ENCODE results near the gene PDE8A. TPM values are rescaled to one million over a fixed set of nuclear protein-coding genes. Genes with fewer than 3 reads are reported as not detected.

PDE8A gene
- total RNA-seq, 1 donor from 2014 or later = 13.5 TPM

- intact Hi-C loops (cut with DNase I) = no loop called here
- ATAC-seq (ENCODE audit: poor library complexity) (no peak), DNase-seq (no peak)
Observed at GRCh38 chr15:84956199-84956598, 25.5 kb upstream of the PDE8A start.

GRCh38 chr15:84960391-84961113 is 21.1 kb upstream of the PDE8A start:
- no peak for DNase-seq
- ATAC-seq (ENCODE audit: poor library complexity) = no peak
- intact Hi-C loops (cut with DNase I) = loop anchor here (10.0 kb wide), 1 partner anchor 204 kb away; no protein-coding TSS in a partner anchor

DNA sequence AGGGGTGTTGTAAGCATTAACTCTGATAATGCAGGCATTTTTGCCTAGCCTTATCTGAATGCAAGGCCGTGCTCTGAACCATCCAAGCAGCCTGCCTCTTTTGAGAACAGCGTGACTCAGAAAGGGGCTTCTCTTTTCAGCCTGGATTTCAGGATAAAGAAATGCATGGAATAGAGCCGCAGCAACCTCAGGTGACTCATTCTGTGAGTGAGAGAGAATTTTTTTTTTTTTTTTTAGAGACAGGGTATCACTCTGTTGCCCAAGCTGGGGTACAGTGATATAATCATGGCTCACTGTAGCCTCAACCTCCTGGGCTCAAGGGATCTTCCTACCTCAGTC is 20.6 kb upstream of the PDE8A start:
- DNase-seq (no peak), ATAC-seq (ENCODE audit: poor library complexity) (no peak)
- intact Hi-C loops (cut with DNase I) = loop anchor here (10.0 kb wide), 1 partner anchor 204 kb away; no protein-coding TSS in a partner anchor

DNA sequence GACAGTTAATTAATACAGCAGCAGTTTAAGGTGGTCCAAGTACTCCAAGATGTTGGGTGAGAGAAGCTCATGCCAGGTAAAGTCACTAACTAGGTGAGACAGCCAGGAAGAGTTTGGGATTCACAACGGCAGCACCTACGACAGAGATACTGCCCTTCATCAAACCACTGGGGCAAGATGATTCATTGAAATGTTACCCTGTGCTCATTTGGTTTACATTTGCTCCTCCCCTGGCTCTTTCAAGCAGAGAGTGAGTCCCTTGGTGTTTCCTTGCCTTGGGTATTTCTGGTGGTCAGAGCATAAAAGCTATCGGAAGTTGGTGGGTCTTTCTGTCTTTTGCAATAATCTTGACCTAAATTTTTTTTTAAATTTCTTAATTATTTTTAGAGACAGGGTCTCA is 19.9 kb upstream of the PDE8A start:
- intact Hi-C loops (cut with DNase I) = loop anchor here (10.0 kb wide), 1 partner anchor 203 kb away; no protein-coding TSS in a partner anchor
- DNase-seq (no peak), ATAC-seq (ENCODE audit: poor library complexity) (no peak)

DNA sequence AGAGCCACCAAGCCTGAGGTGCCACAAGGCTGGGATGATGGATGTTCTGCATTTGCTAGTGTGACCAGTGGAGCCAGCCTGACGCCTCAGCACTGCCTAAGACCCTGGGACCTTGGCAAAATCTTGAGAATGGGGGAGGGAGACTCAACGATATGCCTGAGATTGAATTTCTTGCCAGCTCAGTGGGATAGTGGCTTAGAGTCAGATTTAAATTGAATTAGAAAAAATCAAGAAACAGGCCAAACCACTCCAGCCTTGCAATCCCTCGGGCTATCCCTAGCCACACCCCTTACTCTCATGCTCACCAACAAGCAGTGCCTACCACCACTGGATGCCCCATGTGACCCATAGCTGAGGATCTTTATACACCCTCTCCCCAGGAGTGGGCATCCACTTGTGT is 18.7 kb upstream of the PDE8A start:
- ATAC-seq (ENCODE audit: poor library complexity) = no peak
- intact Hi-C loops (cut with DNase I) = loop anchor here (10.0 kb wide), 1 partner anchor 202 kb away; no protein-coding TSS in a partner anchor
- no peak for DNase-seq

GRCh38 chr15:84967380-84967779 is 14.3 kb upstream of the PDE8A start:
- ATAC-seq (ENCODE audit: poor library complexity) = no peak
- intact Hi-C loops (cut with DNase I) = loop anchor here (10.0 kb wide), 1 partner anchor 197 kb away; no protein-coding TSS in a partner anchor
- DNase-seq = no peak

- intact Hi-C loops (cut with DNase I) = loop anchor here (10.0 kb wide), 1 partner anchor 196 kb away; no protein-coding TSS in a partner anchor
- ATAC-seq (ENCODE audit: poor library complexity) (no peak), DNase-seq (no peak)
Observed at GRCh38 chr15:84968301-84968700, 13.4 kb upstream of the PDE8A start.

DNA sequence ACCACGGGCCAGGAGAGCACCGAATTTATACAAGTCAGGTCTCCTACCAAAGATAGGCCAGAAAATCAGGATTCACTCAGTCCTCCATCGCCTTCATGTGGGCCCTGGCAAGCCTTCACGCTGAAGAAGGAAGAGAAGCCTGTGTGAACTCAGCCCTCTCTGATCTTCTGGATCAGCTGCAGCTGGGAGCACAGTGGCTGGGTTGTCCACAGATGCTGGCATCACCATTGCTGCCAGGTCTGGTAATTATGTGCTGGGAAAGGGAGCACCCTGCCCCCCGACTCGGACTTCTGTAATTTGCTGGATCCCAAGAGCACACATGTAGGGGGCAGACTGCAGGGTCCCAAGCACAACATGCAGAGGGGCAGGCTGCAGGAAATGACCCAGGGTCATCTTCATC is 12.4 kb upstream of the PDE8A start:
- intact Hi-C loops (cut with DNase I) = loop anchor here (10.0 kb wide), 1 partner anchor 196 kb away; no protein-coding TSS in a partner anchor
- ATAC-seq (ENCODE audit: poor library complexity) (no peak), DNase-seq (no peak)

DNA sequence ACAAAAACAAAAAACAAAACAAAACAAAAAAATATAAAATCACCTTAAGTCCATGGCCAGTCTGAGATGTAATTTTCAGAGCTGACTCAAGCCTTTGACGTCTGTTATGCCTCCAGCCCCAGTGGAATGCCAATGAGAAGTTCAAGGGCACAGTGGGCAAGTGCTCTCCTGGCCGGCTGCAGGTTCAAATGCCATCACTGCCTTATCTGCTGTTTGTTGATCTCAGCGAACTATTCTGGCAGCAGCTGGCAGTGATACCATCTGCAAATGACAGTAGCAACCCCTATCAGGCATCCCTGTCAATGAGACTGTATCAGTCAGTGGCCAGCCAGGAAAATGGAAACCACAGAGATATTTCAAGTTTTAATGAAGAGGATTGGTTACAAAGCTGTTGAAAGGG is 10.8 kb upstream of the PDE8A start:
- no peak for DNase-seq
- intact Hi-C loops (cut with DNase I) = no loop called here
- ATAC-seq (ENCODE audit: poor library complexity) = no peak

DNA sequence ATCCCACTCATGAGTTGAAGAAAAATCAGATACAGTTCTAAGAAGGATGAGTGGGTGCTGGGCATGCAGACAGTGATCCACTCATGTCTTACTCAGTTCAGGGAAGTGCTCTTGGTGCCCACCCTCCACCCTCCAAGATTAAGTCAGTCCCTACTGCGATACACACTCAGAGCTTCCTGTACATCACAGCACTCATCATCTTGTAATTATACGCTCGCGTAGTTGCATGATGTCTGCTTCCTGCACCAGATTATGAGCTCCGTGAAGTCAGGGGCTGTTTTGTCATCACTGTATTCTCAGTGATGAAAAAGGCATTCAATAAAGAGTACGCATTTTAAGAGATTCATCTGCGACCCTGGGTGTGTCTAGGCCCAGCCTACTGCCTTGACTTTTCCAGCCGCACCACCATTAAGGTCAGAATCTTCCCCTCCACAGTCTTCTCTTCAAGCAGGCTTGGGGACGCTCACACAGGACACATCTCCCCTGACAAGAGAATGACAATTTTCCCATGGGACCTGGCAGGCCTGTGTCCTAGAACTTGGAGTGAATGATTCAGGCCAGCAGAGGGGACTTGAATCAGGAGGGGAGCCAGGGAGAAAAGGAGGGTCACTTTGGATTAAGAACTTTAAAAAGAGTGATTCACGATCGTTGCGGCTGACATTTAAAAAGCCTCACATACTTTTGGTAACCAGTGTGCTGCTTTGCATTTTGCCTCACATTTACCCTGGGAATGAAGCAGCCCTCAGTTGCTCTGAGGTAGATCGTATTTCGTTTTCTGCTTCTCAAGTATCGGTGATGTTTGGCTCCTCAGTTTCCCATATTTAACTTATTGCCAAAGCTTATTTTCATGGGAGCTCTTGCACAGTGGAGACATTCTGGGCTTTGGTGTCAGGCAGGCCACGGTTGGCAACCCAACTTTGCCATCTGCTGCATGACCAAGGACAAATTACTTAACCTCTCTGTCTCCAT is 7.9 kb upstream of the PDE8A start:
- DNase-seq (no peak), ATAC-seq (ENCODE audit: poor library complexity) (no peak)
- intact Hi-C loops (cut with DNase I) = no loop called here

GRCh38 chr15:84975871-84976351 is 5.7 kb upstream of the PDE8A start:
- no peak for DNase-seq

DNA sequence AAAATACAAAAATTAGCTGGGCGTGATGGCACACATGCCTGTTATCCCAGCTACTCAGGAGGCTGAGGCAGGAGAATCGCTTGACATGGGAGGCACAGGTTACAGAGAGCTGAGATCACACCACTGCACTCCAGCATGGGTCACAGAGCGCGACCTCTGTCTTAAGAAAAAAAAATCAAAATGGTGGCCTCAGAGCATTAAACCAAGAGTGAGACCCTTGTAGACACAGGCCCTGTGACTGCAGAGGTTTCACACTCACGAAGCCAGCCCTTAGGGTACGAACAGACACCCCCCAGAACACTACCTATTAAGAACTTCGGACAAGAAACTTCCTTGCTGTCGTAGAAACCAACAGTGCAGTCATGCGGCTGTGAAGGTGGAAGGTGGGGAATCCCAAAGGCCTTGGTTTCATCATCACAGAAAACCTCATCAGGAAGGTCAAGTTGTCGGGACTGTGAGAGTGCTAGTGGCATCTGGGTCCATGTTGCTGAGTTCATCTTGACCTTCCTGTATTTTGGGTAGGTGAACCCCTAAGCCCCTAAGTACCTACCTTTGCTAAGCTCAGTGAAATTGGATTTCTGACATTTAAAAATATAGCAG is 4.8 kb upstream of the PDE8A start:
- DNase-seq (no peak), ATAC-seq (ENCODE audit: poor library complexity) (no peak)
- intact Hi-C loops (cut with DNase I) = no loop called here

More at GRCh38 chr15:84975871-84976351, 5.7 kb upstream of the PDE8A start:
- intact Hi-C loops (cut with DNase I) = no loop called here
- ATAC-seq (ENCODE audit: poor library complexity) = no peak

DNA sequence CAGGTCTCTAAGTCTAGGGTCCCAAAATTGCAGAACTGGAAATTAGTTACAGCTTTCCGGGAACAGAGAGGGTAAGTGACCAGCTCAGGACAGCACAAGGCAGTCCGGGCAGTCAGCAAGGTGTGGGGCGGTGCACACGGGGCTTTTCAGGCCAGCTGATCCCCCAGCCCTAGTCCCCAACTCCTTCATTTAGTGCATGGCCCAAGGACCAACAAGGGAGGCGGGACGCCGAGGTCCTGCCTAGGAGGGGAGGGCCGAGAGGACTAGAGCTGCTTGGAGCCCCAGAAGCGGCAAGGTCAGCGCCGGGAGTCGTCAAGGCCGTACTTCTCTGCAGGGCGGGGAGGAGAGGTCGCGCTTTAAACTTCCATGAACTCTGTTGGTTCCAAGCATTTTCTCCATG is 2.0 kb upstream of the PDE8A start:
- DNase-seq (peak; percentile 59), ATAC-seq (ENCODE audit: poor library complexity) (no peak)
- intact Hi-C loops (cut with DNase I) = loop anchor here (5.0 kb wide), 1 partner anchor 48 kb away; no protein-coding TSS in a partner anchor

DNA sequence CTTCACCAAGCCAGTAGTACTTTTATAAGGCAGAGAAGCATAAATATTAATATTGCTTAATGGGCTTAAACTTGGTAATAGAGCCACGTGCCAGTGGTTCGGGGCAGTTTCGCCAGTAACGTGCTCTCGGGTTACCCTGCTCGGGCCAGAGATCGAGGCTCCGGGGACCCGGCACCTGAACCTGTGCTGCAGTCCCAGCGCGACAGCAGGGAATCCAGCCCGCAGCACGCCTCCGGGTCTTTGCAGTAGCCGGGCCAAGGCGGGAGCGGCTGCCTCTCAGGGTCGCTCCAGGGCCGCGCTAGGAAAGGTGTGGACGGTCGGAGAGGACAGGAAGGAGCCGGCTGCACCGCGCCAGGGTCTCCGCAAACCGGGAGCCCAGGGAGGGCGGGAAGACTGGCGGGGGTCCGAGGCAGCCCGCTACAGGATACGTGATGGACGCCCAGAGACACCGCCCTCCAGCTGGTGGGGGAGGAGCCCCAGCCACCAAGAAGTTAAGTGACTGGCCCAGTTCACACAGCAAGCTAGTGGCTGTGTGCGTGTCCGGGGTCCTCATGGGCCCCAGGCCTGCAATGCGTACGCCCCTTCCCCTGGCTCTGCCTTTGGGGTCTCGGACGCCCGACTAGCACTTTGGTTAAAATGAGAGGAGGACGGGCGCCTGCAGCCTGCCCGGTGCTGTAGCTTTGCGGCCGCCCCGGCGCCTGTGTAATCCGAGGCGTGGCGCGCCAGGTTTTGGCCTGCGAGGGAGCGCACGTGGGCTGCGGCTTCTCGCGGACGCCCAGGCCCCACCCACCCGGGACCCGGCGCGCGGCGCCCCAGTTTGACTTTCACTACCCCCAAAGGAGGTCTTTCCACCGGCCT is 1.2 kb upstream of the PDE8A start:
- intact Hi-C loops (cut with DNase I) = loop anchor here (5.0 kb wide), 1 partner anchor 47 kb away; no protein-coding TSS in a partner anchor
- peak; percentile 91 for DNase-seq

DNA sequence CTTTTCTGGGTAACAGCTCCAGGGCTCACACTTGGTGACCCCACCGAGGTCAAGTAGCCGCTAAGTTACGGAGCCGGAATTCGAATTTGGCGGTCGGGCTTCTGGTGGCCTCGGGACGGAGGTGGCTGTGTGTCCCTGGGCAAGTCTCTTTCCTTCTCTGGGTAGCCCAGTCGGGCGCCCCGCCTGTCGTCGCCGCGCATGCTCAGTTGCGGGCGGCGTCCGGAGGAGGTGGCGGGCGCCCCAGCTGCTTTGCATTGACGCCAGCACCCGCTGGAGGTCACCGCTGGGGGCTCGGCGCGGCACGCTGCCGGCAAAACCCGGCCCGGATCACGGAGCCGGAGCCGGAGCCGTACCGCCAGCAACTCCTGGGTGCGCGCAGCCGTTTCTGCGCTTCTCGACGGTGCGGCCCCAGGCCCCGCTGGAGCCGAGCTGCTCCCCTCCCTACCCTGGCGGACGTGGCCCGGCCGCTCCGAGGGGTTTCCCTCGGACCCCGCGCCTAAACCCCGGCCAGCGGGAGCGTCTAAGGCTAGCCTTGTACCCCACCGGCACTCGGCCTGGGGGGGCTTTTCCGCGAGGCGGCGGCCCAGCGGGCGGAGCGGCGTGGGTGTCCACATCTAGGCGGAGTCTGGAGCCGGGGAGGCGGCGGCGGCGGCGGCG is 474 bp upstream of the PDE8A start:
- ATAC-seq (ENCODE audit: poor library complexity) (peak; percentile 96), DNase-seq (peak; percentile 97)
- intact Hi-C loops (cut with DNase I) = loop anchor here (5.0 kb wide), 1 partner anchor 46 kb away; no protein-coding TSS in a partner anchor

More for the DNA sequence above, 1.2 kb upstream of the PDE8A start:
- peak; percentile 84 for ATAC-seq (ENCODE audit: poor library complexity)

DNA sequence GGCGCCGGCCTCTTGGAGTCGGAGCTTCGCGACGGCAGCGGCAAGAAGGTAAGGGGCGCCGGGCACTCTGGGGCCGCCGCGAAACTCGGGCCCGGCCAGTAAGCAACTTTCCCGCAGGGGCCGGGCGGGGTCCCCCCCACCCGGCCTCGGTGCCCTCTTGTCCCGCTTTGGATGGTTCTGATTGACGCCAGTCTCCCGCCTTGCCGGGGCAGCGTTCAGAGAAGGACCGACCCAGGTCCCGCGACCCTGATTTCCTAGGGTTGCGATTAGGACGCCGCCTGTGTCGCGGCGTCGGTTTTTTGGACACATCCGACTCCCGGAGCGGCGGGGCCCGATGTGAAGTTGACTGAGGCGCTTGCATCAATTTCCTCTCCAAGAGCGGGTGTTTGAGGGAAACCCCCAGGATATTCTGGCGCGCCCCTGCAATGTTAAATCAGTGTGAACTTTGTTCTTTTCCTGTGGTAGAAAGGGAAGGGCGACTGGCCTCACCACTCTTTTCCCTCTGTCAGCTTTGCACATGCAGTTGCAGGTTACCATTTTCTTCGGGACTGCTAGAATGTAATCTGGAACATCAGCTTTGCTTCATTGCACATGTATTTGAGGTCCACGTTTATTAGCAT is 755 bp downstream of the PDE8A start:
- no peak for ATAC-seq (ENCODE audit: poor library complexity)
- intact Hi-C loops (cut with DNase I) = loop anchor here (5.0 kb wide), 1 partner anchor 45 kb away; no protein-coding TSS in a partner anchor

DNA sequence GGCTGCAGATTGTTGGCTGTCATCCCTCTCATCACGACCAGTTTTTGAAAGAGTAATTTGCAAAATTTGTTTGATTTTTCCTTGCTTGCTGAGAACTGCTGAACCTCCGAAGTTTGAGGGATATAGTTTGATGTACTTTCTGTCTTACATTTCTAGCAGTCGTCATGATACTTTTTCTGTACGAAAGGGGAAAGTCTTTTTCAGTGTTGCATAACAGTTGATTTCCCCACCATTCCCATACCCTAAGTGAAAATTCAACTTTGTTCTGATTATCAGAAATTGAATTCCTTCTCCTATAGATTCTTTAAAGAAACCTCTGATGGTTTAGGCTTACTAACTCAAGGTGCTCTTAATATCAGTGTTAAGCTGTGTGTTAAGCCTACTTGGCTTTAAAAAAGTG is 1.6 kb downstream of the PDE8A start:
- ATAC-seq (ENCODE audit: poor library complexity) (no peak), DNase-seq (no peak)
- intact Hi-C loops (cut with DNase I) = loop anchor here (5.0 kb wide), 1 partner anchor 44 kb away; no protein-coding TSS in a partner anchor

More for the DNA sequence above, 755 bp downstream of the PDE8A start:
- peak; percentile 50 for DNase-seq
